GM12875 (cell line): ENCODE results near the gene AMBRA1.
A peak's percentile ranks its signal among the peaks of the same experiment; 100 is the strongest.

Source experiments
- H3K4me3 ChIP-seq: one replicate; pipeline ENCODE4 v1.5.1; 2011; ENCODE audit warnings: low read depth, low read length, control low read depth
- TF ChIP-seq, protein P1 (sequence below): IDR thresholded peaks from 2 replicates; pipeline ENCODE4 v1.5.1; 2011; ENCODE audit warnings: low read depth, mild to moderate bottlenecking, control low read depth, inconsistent platforms, low read length, moderate library complexity, borderline replicate concordance; ENCODE audit not compliant: insufficient read depth

Gene AMBRA1

DNA sequence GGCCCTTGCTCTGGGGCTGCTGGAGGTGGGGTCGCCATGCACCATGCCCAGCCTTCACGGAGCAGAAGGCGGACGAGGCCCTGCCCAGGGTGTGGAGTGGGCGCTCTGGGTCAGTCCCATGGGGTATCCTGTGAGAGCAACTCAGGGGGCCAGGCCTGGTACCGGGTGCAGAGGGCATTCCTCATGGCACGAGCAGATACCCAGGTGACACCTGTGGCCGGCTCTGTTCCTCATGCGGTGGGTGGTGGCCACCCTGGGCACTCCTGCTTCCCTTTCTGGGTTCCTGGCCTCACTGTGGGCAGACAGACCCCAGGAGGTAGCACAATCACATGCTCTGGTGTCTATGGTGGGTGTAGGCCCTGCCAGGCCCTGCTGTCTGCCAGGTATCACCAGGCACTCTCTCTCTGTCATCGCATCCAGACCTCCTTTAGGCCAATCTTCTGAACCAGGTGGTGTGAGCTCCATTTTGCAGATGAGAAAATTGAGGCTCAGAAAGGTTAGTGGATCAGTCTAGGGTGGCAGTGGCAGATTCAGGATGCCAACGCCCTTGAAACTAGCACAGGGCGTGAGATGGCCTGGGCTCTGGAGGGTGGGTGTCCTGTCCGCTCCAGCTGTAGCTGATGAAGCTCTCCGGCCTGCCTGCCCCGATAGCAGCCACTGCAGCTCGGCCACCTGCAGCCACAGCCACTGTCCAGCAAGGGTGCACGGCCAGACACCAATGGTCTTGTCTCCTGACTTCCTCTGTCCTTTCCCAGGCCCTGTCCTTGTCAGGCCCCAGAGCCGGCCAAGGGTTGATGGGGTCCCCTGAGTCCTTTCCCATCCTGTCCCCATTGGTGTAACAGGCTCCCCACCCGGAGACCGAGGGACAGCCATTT is 231.4 kb downstream of the AMBRA1 start:
- peak overlapping the region; percentile 65 for H3K4me3 ChIP-seq
- TF ChIP-seq, protein P1, sequence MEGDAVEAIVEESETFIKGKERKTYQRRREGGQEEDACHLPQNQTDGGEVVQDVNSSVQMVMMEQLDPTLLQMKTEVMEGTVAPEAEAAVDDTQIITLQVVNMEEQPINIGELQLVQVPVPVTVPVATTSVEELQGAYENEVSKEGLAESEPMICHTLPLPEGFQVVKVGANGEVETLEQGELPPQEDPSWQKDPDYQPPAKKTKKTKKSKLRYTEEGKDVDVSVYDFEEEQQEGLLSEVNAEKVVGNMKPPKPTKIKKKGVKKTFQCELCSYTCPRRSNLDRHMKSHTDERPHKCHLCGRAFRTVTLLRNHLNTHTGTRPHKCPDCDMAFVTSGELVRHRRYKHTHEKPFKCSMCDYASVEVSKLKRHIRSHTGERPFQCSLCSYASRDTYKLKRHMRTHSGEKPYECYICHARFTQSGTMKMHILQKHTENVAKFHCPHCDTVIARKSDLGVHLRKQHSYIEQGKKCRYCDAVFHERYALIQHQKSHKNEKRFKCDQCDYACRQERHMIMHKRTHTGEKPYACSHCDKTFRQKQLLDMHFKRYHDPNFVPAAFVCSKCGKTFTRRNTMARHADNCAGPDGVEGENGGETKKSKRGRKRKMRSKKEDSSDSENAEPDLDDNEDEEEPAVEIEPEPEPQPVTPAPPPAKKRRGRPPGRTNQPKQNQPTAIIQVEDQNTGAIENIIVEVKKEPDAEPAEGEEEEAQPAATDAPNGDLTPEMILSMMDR: no peak

DNA sequence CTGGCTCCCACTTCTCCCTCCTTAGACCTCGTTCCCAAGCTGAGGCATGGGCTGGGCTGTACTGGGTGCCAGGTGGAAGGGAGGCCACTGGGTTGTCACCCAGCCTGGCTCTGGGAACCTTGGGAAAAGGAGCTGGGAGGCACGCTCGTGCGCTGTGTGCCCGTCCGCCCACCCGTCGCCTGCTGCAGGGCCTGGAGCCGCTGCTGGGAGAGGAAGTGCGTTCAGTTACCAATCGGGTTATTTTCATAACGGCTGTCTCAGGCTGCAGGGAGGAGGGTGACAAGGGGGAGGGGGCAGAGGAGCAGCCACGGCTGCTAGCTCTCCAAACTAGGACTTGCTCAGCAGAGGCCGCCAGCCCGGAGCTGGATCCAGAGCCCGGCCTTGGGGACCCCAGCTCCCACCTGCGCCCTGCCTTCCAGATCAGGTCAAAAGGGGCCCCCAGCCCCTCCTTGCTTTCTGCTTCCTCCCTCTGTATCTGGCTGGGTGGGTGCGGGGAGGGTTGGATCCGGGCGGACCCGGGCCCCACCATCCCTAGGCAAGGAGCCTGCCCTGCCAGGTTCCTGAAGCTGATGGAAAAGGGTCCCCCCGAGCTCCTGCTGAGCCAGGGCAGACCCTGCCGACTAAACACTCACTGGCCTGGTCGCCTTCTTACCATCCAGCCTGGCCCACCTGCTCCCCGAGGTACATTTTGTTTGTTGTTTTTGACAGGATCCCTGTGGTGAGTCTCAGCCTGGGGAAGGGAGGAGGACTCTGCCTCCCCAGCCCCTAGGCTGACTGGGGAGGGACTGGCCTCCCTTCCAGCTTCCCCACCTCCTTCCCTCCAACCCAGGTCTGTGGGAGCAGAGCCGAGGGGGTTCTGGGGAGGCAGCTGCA is 232.3 kb downstream of the AMBRA1 start:
- TF ChIP-seq, protein P1: no peak
- peak overlapping the region; percentile 65 for H3K4me3 ChIP-seq

DNA sequence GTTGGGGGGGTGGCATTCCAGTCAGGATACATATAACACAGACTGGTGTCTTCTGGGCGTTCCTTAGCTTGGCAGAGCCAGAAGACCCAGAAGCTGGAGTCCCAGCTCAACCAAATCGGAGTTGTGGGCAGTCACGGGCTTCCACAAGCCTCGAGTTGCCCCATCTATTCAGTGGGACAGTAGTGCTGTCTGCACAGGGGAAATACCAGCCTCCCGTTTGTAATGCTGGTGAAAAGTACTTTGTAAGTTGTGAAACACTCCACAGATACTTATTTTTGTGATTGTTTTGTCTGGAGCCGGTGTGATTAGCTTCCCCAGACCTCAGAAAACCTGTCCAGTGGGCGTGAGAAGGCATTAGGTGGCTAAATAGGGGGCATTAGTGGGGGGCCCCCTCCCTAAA is 232.9 kb downstream of the AMBRA1 start:
- TF ChIP-seq, protein P1: no peak
- peak overlapping the region; percentile 65 for H3K4me3 ChIP-seq

DNA sequence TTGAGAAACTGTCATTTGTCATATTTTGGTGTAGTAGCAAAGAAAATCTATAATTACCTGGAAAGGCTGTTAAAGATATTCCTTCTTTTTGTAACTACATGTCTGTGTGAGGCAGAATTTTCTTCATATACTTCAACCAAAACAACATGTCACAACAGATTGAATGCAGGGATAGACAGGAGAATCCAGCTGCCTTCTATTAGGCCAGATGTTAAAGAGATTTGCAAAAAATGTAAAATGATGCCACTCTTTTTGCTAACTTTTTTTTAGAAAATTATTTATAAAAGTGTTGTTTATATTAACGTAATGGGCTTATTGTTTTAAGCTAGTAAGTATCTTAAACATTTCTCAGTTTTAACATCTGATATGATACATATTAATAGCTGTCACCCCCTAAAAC is 233.9 kb downstream of the AMBRA1 start:
- TF ChIP-seq, protein P1: no peak
- H3K4me3 ChIP-seq: no peak overlapping the region

DNA sequence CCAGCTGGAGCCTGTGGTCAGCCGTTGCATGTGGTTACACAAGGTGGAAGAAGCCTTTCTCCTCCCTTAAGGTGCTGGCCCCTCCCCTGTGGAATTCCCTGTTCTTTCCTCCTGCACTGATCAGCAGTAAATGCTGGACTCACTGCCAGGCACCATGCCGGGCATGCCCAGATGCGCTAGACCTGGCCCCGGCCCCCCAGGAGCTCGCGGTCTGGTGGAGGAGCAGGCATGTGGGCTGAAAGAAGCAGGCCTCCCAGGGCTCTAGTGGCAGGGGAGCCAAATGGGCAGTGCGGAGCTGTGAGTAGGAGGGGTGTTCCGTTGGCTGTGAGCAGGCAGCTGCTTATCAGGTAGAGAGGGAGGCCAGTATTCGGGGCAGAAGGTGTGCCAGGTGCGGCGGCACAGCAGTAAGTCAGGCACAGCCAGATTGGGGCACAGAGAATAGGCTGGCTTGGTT is 236.3 kb downstream of the AMBRA1 start:
- TF ChIP-seq, protein P1: no peak
- H3K4me3 ChIP-seq: no peak overlapping the region

DNA sequence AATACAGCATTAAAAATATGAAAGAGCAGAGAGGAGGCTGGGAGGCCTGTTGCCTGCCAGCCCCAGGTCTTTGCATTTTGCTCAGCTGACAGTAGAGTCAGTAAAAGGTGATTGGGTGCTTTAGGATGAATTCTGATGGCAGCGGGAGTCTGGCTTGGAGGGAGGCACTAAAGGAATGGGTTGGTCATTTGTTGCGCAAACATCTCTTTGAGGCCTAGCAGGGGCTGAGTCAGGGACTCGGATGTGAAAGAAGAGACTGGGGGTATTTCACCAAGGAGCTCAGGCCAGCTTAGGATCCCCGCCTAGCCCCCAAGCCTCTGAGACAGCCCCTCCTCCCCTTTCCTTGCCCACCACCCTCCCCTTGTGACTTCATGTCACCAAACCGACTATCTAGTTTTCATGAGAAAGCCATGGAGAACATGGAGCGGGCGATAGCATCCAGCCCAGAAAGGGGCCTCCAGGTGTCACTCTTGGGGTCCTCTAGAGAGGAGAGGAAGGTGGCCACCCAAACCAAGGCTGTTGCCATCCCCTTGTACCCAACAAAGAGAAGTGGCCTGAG is 236.8 kb downstream of the AMBRA1 start:
- TF ChIP-seq, protein P1: no peak
- H3K4me3 ChIP-seq: no peak overlapping the region

DNA sequence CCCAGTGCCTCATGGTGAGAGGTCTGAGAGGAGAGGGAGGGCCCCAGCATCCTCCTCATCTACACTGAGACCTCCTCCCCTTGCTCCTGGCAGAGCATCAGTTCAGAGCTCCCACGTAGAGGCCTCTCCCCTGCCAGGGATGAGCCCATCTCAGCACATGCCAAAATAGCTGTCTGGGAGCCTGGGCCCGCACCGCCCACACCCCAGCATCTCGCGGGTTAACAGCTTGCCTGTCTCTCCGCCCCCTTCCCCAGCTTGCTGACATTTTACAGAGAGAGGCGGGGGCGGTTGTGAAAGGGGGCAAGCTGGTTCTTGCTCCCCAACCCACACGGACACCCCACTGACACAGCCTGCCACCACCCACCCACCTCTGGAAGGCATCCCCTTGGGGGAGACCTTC is 240.1 kb downstream of the AMBRA1 start:
- TF ChIP-seq, protein P1: no peak
- H3K4me3 ChIP-seq: no peak overlapping the region
